ENCODE measurements around the gene FRMPD2. TPM values are rescaled to one million over a fixed set of nuclear protein-coding genes. Genes with fewer than 3 reads are reported as not detected.

FRMPD2 gene
- total RNA-seq, 1 experiment from 2014 or later: 1.3 TPM

GRCh38 chr10:48296576-48297098, 22.1 kb upstream of the FRMPD2 start:
- Mint-ChIP-seq H3K4me1 (ENCODE audit: insufficient read depth, unreplicated experiment) (no peaks in the 10 kb centered on the region), H3K27me3 (ENCODE audit: insufficient read depth, unreplicated experiment) (no peaks in the 10 kb centered on the region), H3K4me3 (ENCODE audit: unreplicated experiment) (no peak overlapping the region), H3K9me3 (ENCODE audit: unreplicated experiment) (no peaks in the 10 kb centered on the region), H3K27ac (ENCODE audit: low read depth, unreplicated experiment) (no peak overlapping the region), H3K36me3 (ENCODE audit: insufficient read depth, unreplicated experiment) (no peaks in the 10 kb centered on the region)
- ChIA-PET POLR2A (no interaction called here), CTCF (no interaction called here)
- DNase-seq (ENCODE audit: unreplicated experiment): no peak
- no peak for TF ChIP-seq CTCF (IDR thresholded peaks at IDR 0.05; ENCODE audit: unreplicated experiment)
- BruUV-seq (replicated peaks): no TSS peak
- intact Hi-C loops (cut with micrococcal nuclease): no loop called here

GRCh38 chr10:48294431-48294830, 19.9 kb upstream of the FRMPD2 start:
- no peak for TF ChIP-seq CTCF (IDR thresholded peaks at IDR 0.05; ENCODE audit: unreplicated experiment)
- ChIA-PET POLR2A (no interaction called here), CTCF (interaction anchor here (1.0 kb wide), 1 partner anchor 8 kb away, joined by 4 read pairs; no protein-coding TSS in a partner anchor)
- no peak for DNase-seq (ENCODE audit: unreplicated experiment)
- Mint-ChIP-seq H3K9me3 (ENCODE audit: unreplicated experiment) (no peaks in the 10 kb centered on the region), H3K27me3 (ENCODE audit: insufficient read depth, unreplicated experiment) (no peaks in the 10 kb centered on the region), H3K4me1 (ENCODE audit: insufficient read depth, unreplicated experiment) (no peaks in the 10 kb centered on the region), H3K36me3 (ENCODE audit: insufficient read depth, unreplicated experiment) (no peaks in the 10 kb centered on the region), H3K4me3 (ENCODE audit: unreplicated experiment) (no peak overlapping the region), H3K27ac (ENCODE audit: low read depth, unreplicated experiment) (no peak overlapping the region)
- intact Hi-C loops (cut with micrococcal nuclease): no loop called here
- no TSS peak for BruUV-seq (replicated peaks)

- intact Hi-C loops (cut with micrococcal nuclease): no loop called here
- no peak overlapping the region for H3K4me3 Mint-ChIP-seq (ENCODE audit: unreplicated experiment)
- no peaks in the 10 kb centered on the region for H3K9me3 Mint-ChIP-seq (ENCODE audit: unreplicated experiment)
- no peaks in the 10 kb centered on the region for H3K27me3 Mint-ChIP-seq (ENCODE audit: insufficient read depth, unreplicated experiment)
- no peaks in the 10 kb centered on the region for H3K4me1 Mint-ChIP-seq (ENCODE audit: insufficient read depth, unreplicated experiment)
- H3K36me3 Mint-ChIP-seq (ENCODE audit: insufficient read depth, unreplicated experiment): no peaks in the 10 kb centered on the region
- no peak for DNase-seq (ENCODE audit: unreplicated experiment)
- ChIA-PET CTCF (no interaction called here), POLR2A (no interaction called here)
- no TSS peak for BruUV-seq (replicated peaks)
- no peak overlapping the region for H3K27ac Mint-ChIP-seq (ENCODE audit: low read depth, unreplicated experiment)
- TF ChIP-seq CTCF (IDR thresholded peaks at IDR 0.05; ENCODE audit: unreplicated experiment): no peak
These were observed 18.1 kb upstream of the FRMPD2 start for GRCh38 chr10:48292616-48293015.

GRCh38 chr10:48291190-48291589, 16.7 kb upstream of the FRMPD2 start:
- POLR2A ChIA-PET: interaction anchor here (1.5 kb wide), 1 partner anchor 16 kb away, joined by 6 read pairs; no protein-coding TSS in a partner anchor
- BruUV-seq (replicated peaks): no TSS peak
- intact Hi-C loops (cut with micrococcal nuclease): no loop called here
- H3K4me1 Mint-ChIP-seq (ENCODE audit: insufficient read depth, unreplicated experiment): no peaks in the 10 kb centered on the region
- DNase-seq (ENCODE audit: unreplicated experiment): no peak
- peaks cover 7% of the 10 kb centered on the region for H3K27me3 Mint-ChIP-seq (ENCODE audit: insufficient read depth, unreplicated experiment)
- TF ChIP-seq CTCF (IDR thresholded peaks at IDR 0.05; ENCODE audit: unreplicated experiment): no peak
- CTCF ChIA-PET: interaction anchor here (0.6 to 1.5 kb wide), 7 partner anchors 12 to 191 kb away, joined by 3 to 5 read pairs (median 3); no protein-coding TSS in a partner anchor
- no peak overlapping the region for H3K4me3 Mint-ChIP-seq (ENCODE audit: unreplicated experiment)
- no peak overlapping the region for H3K27ac Mint-ChIP-seq (ENCODE audit: low read depth, unreplicated experiment)
- no peaks in the 10 kb centered on the region for H3K9me3 Mint-ChIP-seq (ENCODE audit: unreplicated experiment)
- H3K36me3 Mint-ChIP-seq (ENCODE audit: insufficient read depth, unreplicated experiment): no peaks in the 10 kb centered on the region

All from MCF 10A (cell line).